Measurements from ENCODE around the gene MYRIP.
"Not testable (repeated sequence)": the region's sequence is repeated elsewhere in the genome, so short reads cannot be mapped to it uniquely, and the experiment has no call there.

MYRIP gene

DNA sequence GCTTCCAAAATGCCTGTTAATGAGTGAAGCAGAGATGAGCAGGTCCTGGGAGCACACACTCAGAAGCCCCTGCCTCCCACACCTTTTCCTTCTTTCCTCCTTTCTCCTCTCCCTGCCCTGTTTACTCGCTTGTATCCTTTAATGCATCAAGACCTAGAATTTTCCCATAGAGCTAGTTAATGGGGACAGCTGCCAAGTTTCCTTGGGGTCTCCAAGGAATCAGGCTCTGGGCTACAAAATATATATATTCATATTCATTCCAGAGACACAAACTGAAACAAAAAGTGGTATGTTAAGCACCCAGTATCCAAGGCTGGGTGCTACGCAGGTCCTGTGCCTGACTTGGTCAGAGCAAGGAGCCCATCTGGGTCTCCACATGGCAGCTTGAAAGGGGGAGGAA lies 235.6 kb downstream of the MYRIP start:
- DNase-seq: no peak

- no peak for DNase-seq
Observed at GRCh38 chr3:40046149-40046548, 236.7 kb downstream of the MYRIP start.

GRCh38 chr3:40047406-40047805 lies 238.0 kb downstream of the MYRIP start:
- DNase-seq: no peak

- DNase-seq: no peak
Observed at GRCh38 chr3:40053663-40054062, 244.3 kb downstream of the MYRIP start.

DNA sequence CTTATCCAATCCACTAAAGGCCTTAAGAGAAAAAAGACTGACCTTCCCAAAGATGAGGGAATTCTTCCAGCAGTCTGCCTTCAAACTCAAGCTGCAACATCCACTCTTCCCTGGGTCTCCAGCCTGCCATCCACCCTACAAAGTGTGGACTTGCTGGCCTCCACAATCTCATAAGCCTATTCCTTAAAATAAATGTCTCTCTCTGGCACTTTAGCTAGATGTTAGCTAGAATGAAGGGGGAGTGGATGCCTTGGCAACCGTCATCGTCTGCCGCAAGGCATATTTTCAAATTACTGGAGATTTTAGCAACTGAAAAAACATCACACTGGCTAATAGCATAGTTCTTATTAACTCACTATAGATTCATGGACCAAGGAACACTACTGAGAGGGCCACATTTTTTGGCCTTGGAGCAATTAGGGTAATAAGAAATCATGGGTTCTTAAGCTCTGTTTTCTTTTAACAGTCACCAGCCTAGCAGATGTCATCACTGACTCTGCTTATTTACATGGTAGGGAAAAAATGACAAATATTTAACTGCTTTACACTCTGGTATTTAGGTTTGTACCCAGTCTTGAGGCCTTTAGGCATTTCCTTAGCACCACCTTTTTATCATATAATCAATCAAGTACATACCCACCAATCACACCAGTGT lies 245.3 kb downstream of the MYRIP start:
- no peak for DNase-seq

DNA sequence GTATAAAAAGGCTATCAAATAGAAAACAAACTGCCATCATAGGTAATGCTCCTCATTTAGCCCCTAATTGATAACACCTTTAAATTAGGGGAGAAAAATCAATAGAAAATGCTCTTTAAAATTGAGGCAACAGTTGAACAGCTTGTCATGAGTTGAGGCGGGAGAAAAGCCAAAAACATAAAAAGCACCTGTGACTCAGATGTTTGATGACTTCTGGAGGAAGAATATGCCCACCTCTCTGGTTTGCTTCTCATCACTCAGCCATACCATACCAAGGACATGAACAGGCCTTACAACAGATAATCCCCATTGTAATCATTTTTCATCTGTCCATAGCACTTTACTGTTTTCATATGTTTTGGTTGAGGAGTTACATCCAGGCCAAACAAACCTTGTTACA lies 246.0 kb downstream of the MYRIP start:
- DNase-seq: no peak

- no peak for DNase-seq
Observed at GRCh38 chr3:40055956-40056355, 246.5 kb downstream of the MYRIP start.

- no peak for DNase-seq
Observed at GRCh38 chr3:40057077-40057476, 247.7 kb downstream of the MYRIP start.

DNA sequence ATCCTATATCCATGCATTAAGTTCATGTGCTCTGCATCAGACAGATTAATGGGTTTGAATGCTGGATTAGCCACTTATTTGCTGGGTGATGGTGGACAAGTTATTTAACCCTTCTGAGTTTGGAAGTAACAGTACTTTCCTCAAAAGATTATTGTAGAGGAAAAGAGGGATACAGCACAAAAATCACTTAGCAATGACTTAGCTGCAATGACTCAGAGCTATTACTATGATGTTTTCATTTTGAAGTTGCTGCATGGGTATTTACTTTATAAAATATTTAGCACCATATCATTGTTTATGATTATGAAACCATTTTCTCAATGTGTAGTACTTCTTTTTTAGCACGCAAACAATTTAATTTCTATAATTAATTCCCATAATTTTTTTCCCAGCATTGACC lies 248.4 kb downstream of the MYRIP start:
- DNase-seq: no peak

- no peak for DNase-seq
Observed at GRCh38 chr3:40068636-40069035, 259.2 kb downstream of the MYRIP start.

DNA sequence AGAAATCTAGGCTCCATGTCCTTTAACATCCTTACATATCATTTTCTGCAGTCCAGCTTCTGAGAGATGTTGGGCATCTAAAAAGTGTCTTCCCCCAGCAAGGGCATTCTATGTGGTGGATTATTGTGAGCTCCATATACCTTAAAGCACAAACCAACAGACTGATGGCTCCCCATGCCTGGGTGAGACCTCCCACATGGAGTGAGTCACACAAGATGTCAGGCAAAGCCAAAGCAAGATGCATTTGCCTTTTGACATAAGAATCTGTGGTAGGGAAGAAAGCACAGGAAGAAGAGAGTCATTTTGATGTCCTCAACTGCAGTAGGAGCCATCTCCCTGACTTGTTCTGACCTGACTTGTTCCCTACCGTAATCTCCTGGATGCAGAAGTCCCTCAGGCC lies 261.4 kb downstream of the MYRIP start:
- DNase-seq: no peak

DNA sequence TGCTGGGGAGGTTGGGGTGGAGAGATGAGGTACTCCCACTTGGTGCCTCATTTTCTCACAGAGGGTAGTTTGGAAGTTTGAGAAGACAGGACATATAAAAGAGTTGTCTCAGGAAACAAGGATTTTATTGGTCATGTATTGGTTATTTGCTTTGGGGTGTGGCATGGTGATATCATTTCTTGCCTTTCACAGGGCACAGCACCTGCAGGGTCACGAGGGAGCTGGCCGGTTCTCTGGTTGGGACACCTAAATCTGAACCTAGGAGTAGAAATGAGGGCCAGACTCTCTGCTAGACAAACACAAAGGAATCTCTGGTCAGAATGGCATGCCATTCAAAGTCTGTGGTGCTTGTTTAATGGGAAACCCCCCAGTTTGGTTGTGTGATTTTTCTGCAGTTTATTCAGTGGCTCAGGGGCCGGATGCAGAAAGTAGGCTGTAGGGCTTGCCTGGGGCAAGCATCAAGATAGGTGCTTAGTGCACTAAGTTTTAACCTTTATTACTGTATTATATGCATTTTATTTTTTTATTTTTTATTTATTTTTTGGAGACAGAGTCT lies 262.4 kb downstream of the MYRIP start:
- no peak for DNase-seq

GRCh38 chr3:40073310-40074007 lies 264.1 kb downstream of the MYRIP start:
- no peak for DNase-seq

DNA sequence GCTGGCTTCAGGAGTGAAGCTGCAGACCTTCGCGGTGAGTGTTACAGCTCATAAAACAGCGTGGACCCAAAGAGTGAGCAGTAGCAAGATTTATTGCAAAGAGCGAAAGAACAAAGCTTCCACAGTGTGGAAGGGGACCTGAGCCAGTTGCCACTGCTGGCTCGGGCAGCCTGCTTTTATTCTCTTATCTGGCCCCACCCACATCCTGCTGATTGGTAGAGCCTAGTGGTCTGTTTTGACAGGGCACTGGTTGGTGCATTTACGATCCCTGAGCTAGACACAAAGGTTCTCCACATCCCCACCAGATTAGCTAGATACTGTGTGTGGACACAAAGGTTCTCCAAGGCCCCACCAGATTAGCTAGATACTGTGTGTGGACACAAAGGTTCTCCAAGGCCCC lies 267.7 kb downstream of the MYRIP start:
- not testable (repeated sequence) for DNase-seq

DNA sequence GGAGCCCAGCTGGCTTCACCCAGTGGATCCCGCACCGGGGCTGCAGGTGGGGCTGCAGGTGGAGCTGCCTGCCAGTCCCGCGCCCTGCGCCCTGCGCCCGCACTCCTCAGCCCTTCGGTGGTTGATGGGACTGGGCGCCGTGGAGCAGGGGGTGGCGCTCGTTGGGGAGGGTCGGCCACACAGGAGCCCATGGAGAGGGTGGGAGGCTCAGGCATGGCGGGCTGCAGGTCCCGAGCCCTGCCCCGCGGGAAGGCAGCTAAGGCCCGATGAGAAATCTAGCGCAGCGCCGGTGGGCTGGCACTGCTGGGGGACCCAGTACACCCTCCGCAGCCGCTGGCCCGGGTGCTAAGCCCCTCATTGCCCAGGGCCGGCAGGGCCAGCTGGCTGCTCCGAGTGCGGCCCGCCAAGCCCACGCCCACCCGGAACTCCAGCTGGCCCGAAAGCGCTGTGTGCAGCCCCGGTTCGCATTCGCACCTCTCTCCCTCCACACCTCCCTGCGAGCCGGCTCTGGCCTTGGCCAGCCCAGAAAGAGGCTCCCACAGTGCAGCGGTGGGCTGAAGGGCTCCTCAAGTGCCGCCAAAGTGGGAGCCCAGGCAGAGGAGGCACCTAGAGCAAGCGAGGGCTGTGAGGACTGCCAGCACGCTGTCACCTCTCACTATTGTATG lies 268.6 kb downstream of the MYRIP start:
- DNase-seq: not testable (repeated sequence)

GRCh38 chr3:40078590-40078989 lies 269.2 kb downstream of the MYRIP start:
- DNase-seq: no peak

DNA sequence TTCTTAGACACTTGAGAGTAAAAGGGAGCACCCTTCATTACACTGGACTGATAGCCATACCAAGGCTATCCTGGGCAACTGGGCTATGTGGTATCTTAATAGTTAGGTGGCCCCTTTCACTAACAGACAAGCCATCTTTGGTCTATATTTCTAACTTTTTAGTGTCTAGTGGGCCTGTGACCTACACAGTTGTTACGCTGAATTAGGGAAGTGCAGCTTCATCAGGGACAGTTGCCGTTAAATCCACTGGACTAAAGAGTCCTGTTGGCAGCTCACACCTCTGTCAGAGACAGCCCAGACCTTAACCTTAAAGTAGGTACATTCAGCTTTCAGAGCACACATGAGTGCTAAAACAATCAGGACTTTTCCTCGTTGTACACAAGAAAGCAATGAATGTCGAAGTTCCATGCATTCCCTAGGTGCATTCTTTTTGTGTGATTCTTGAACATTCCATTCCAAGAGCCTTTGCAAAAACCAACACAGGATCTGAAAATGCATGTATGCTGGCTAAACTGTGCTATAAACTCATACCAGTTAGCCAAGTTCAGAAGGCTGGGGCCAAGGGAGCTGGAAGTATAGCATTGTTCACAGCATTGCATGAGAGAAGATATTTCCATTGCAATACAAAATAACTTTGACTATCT lies 269.9 kb downstream of the MYRIP start:
- no peak for DNase-seq

DNA sequence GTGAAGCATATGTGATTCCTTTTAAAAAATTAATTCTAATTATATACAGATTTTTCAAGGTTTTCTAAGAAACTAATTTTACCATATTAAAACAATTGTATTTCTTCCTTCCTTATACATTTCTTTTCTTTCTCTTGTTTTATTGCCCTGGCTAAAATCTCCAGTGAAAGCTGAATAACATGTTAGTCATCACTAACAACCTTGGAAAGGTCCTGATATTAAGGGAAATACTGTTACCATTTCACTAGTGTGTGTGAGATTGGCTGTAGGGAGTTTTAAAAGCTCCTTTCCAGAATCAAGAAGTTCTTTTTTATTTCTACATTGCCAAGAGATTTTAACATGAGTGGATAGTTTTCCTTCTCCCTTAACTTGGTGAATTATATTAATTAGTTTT lies 270.4 kb downstream of the MYRIP start:
- DNase-seq: no peak

GRCh38 chr3:40083066-40083465 lies 273.7 kb downstream of the MYRIP start:
- no peak for DNase-seq

GRCh38 chr3:40084424-40084823 lies 275.0 kb downstream of the MYRIP start:
- DNase-seq: not testable (repeated sequence)

GRCh38 chr3:40086890-40087883 lies 277.8 kb downstream of the MYRIP start:
- no peak for DNase-seq

DNA sequence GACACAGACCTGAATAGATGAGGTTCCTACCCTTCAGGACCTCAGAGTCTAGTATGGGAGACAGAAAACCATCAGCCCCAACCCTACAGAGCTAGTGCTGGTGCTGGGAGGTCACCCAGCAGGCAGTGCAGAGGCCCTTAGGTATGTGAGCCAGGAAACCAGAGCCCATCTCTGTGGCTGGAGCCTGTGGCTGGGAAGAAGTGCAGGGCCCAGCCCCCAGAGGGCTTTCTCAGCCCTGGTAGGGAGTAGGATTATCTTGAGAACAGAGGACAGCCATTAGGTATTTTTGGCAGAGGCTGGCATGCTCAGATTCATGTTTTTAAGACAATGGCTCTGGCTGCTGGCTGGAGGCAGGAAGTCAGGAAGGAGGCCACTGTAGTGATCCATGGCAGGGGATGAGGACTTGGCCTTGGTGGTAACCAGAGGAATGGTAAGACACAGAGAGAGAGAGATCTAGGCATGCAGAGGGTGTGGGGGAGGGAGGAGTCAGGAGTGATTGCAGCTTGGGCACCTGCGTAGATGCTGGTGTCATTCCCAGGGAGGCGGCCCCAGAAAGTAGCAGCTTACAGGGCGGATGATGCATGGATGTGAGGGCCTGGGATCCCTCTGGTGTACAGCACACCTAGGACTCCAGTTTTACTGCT lies 279.2 kb downstream of the MYRIP start:
- DNase-seq: no peak
